T47D (cell line): ENCODE data around the gene ARL10.

Experiments
- DNase-seq, 2 experiments: peaks; one replicate each; pipeline versions ENCODE4 v3.0.0 to v3.0.0-alpha.2; 2011 to 2012; ENCODE audit warnings: low read depth in 1 of 2, low spot score in 1 of 2
- JUND ChIP-seq: IDR thresholded peaks from 2 replicates; pipeline ENCODE4 v1.6.1; 2012; ENCODE audit warnings: low read depth
- in situ Hi-C: cut with HindIII; loops from 2 replicates; pipeline ENCODE4 v1.10.0; 2016; ENCODE audit warnings: low sequenced_read_pairs, low pct_unique_long_range_greater_than_20kb

Gene ARL10

DNA sequence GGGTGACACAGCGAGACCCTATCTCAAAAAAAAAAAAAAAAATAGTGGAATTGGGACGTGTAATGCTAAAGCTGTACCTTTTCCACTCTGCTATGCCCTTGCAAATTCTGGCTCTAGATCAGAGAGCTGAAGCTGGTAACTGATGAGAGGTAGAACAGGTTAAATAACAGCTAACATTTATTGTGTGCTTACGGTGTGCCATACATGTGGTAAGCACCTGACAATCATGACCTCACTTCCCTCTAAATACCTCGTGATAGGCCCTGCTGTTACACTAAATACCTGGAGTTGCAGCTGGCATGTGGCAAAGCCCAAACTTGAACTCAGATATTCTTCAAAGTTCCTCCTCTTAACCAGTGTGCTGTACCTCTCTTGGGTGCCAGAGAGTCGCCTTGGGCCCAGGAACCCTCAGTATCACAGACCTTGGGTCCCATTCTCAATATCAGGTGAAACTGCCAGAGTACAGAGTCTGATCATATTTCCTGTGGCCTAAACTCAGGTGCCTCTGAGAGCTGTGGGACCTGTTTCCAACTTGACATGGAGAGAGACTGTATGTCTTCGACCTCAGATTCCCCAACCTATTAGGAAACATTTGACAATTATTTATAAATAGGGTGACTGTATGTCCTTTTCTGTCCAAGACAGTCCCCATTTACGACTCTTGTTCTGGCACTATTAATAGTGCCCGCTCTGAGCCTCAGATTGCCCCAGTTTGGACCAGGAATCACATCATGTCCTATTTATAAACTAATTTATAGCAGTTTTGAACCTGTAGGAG lies 4.8 kb downstream of the ARL10 start:
- no peak for TF ChIP-seq JUND
- in situ Hi-C loops: no loop called here
- no peak for DNase-seq

DNA sequence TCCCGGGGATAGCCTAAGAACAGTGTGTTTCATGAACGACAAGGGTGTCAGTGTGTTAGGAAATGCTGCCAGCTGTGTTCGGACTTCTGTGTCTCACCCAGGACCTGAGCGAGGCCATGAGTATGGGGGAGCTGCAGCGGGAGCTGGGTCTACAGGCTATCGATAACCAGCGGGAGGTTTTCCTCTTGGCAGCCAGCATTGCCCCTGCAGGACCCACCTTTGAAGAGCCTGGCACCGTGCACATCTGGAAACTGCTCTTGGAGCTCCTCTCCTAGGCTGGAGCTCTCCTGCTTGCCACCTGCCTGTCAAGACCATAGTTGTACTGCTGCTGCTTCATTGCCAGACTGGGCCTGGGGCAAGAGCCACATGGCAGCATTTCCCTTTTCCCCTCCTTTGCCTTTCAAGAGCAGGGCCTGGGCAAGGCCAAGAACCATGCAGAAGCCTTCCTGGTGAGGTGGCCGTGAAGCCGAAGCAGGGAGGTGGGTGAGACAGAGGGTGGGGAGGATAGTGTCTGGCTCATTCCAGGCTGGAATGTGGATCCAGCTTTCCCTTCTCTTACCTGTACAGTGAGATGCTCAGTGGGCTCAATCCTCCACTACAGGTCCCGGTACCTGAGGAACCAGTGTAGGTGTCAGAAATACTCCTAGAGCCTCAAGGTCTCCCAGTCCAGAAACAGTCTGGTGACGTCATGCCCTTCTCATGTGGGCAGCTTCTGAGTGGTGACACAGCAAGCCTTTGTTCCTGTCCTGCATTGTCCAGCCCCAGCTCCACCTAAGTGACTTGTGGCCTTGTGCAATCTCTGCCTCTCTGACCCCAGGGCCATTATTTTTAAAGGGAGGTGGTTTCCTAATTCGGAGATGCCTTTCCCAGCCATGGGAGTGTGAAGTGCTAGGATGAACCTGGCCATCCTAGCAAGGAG lies 6.6 kb downstream of the ARL10 start:
- TF ChIP-seq JUND: no peak
- in situ Hi-C loops: no loop called here
- DNase-seq: no peak

DNA sequence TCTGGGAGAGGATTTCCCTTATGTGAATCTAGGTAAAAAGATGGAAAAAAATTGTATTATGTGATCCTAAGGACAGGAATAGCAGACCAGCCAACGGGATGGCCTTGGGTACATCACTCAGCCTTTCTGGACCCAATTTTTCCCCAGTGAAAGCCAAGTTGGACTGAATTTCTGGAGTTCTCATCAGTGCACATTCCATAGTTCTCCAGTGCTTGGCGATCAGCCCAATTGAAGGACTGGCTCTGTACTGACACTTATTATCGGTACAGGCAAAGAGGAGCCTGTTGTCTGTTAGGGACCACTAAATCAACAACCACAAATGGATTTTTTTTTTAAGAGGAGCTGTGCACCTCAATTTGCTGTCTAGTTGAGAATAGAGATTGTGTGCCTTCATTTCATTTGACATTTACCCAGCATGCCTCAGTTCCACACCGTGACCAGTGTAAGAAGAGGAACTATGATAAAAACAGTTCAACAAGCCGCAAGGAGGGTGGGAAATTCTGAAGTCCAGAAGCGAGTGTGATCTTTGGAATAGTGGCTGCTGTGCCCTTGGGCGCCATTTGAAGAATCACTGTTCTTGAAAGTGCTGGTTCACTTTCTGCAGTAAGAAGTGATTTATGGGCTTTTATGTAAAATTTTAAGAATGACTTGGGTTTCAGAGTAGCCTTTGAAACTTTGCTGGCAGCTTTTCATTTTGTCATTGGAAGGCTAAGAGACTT lies 8.0 kb downstream of the ARL10 start:
- DNase-seq: no peak
- in situ Hi-C loops: no loop called here
- TF ChIP-seq JUND: no peak

DNA sequence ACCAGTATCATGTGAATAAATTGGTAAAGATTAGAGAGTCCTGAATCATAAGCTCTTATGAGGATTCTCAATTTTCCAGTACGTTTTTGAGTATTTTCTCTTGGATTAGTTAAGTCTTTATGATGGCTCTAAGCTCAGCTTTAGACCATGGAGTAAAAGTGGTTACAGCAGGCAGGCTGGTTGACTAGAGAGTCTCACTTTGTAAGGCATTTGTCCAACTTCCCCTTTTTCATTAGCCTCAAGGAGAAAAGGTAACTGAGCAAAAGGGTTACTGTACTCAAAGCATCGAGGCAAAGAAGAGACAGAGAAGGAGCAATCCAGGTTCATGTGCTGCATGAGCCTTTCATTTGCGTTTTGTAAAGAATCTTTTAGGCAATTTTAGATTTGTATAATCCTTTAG lies 14.6 kb downstream of the ARL10 start:
- DNase-seq: no peak
- TF ChIP-seq JUND: no peak
- in situ Hi-C loops: no loop called here

DNA sequence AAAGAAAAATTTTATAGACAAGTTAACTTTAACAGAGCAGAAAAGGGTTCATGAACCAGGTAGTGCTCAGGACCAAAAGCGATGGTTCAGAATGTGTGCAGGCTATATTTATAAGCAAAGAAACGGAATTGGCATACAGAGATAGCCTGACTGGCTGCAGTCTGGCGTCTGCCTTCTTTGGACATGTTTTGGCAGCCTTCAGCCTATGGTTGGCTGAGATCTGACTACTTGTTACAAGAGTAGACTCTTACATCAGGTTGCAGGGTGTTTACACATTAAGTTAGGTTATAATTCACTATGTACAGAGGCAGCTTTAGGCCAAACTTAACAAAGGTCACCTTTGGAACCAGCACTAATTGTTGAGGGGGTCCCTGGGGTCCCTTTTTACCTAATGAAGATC lies 16.1 kb downstream of the ARL10 start:
- no peak for TF ChIP-seq JUND
- in situ Hi-C loops: no loop called here
- no peak for DNase-seq

DNA sequence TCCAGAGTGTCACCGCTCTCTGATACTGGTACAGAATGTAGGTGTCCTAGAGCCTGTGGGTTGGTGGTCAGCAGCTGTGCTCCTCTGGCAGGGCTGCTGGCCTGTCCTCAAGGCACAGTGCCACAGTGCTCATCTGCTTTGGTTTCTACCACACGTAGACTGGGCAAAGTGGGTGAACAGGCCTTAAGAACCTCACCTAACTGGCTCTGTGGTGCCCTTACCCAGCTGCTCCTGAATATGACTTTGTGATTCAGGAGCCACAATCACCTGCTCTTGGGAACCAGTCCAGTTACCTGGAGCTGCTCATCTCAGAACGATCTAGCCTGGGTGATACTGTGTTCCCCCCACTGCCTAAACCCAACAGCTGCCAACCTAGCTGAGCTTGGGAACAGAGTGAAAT lies 16.7 kb downstream of the ARL10 start:
- in situ Hi-C loops: no loop called here
- DNase-seq: no peak
- no peak for TF ChIP-seq JUND

DNA sequence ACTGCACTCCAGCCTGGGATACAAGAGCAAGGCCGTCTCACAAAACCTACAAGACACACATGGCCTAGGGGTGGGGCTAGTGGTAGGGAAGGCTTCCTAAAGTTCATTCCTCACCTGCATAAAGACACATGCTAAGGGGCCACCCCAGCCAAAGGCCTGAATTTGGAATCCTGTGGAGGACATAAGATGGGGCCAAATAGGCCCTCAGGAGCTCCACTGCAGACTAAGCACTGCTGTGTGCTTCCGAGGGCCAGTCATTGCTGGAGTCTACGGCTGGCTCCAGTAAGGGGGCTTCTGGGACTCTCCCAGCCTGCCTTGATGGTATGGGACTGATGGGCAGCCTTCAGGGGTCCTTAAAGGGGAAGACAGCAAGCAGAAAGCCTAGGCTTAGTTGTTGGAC lies 17.4 kb downstream of the ARL10 start:
- in situ Hi-C loops: no loop called here
- no peak for DNase-seq
- TF ChIP-seq JUND: no peak

DNA sequence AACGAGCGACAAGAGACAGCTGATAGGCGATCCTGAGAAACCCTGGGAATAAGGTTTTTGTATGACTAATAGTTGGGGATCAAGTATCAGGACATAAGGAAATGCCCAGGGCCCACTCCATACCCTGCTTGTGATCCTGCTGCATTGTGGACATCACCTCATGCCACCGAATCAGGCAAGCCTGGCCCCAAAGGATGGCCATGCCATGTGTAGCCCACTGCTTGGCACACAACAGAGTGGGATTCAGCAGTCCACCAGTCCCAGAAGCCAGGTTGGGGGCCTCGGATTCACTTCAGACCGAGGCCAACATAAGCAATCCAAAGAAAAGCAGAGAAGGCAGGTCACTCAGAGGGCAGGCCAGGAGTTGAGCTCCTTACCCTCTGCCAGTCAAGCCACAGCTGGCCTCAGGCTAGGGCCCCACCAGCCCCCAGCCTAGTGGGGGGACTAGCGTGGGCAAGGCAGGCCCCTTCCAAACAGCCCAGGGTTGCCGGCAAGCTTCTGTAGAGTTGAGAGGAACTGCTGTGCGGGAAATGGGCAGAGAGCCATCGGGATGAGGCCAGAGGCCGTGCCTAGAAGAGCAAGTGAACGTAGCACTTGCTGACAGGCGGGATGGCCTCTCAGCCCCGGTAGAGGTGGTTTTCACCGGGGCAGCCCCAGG lies 18.1 kb downstream of the ARL10 start:
- no peak for DNase-seq
- in situ Hi-C loops: no loop called here
- no peak for TF ChIP-seq JUND

DNA sequence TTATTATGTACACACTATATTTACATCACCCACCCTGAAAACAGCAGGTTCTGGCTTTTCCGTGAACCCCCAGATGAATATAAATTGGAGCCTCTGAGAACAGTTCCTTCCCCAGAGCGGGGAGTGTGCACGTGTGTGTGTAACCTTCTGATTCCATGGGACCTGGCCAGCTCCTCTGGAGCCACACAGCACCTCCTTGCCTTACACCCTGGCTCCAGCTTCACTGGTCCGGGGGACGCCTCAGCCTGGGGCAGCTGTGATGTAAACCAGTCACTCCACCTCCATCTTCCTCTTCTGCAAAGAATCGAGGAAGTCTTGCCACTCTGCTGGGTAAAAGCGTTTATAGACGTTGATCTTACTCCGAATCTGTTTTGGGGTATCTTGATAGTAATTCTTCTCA lies 18.7 kb downstream of the ARL10 start:
- DNase-seq: no peak
- no peak for TF ChIP-seq JUND
- in situ Hi-C loops: no loop called here

DNA sequence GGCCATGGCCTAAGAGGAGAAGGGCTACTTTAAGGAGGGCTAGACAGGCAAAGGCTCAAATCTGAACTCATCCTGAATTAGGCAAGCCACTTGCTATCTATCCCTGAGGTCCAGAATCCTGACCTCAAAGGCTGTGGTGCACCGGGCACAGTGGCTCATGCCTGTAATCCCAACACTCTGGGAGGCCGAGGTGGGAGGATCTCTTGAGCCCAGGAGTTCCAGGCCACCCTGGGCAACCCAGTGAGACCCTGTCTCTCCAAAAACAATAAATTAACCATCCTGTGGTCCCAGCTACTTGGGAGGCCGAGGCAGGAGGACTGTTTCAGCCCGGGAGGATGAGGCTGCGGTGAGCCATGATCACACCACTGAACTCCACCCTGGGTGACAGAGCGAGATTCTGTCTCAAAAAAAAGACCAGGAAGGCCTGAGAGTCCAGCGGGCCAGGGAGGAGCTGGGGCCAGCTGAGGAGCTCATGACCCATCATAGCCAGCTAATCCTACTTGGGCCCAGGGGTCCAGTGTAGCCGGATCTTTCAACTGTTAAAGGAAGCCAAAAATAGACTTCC lies 19.2 kb downstream of the ARL10 start:
- DNase-seq: no peak
- in situ Hi-C loops: no loop called here
- TF ChIP-seq JUND: no peak

DNA sequence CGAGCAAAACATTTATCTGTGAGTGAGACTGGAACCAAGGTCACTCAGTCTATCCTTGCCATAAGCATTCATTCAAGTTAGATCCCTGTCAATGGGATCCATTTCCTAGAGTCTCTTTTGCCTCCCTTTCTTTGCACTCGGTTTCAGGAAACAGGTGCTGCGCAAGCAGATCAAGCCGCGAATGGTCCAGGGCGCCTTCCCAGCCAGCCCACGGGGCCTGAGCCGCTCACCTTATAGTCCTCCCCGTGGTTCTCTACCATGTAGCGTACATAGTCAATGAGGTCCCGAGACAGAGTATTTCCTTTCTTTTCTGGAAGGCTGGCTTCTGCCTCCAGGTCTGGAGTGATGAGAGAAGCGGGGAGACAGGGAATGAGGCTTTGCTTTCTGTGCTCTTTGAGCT lies 19.7 kb downstream of the ARL10 start:
- no peak for TF ChIP-seq JUND
- DNase-seq: no peak
- in situ Hi-C loops: no loop called here

DNA sequence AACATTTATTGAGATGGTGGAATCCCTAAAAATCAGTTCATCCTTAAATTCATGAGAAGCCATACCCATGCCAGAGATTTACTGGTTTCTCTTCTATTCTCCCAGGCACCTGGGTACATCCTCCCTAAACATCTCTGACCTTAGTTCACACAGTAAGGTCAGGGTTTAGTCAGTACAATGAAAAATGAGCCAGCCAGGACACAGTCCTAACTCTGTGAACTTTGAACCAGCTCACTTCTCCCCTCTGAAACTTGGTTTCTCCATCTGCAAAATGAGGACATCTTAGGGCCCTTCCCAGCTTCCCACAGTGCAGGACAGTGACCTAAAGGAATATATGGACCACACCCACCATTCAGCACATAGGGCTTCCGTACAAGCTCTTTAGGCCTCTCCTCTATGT lies 21.2 kb downstream of the ARL10 start:
- DNase-seq: no peak
- no peak for TF ChIP-seq JUND
- in situ Hi-C loops: no loop called here
